ENCODE results near the gene BUB3. TPM values are rescaled to one million over a fixed set of nuclear protein-coding genes. Genes with fewer than 3 reads are reported as not detected.

BUB3 gene
- total and polyA plus RNA-seq, 2 of the 4 experiments (the other 2 are of a cell fraction), result 215 to 384 TPM

DNA sequence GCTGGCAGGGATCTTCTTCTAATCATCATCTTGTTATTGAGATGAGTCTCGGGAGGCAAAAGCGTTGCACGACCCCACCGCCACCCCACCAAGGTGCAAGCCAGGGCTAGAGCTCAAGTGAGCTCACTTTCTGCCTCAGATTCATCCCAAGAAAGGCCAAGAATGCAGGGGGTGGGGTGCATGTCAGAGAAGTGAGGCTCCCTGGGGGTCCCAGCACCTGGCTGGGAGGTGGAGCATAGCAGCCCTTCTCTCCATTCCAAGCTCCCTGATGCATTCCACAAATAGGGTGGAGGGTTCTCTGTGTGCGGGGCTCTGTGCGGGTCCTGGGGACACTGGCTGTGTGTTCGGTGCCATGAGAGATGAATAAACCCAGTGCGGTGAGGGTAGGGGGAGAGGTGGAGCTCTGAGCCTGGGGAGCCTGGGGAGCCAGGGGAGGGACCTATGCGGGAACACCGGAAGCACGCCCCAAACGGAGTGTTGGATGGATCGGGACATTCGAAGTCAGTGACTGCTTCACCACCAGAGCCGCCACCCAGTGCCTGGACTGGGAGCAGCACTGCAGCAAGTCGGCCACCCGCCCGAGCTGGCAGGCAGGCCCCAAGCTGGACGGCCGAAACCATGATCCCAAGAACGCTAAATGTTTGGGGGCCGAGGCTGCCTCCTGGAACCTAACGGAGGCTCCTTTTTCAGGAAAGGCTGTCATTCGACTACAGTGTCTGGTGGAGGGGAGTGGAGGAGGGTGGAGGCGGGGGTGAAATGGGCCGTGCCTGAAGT, 36.4 kb upstream of the BUB3 start (continued):
- TF ChIP-seq, protein P1, sequence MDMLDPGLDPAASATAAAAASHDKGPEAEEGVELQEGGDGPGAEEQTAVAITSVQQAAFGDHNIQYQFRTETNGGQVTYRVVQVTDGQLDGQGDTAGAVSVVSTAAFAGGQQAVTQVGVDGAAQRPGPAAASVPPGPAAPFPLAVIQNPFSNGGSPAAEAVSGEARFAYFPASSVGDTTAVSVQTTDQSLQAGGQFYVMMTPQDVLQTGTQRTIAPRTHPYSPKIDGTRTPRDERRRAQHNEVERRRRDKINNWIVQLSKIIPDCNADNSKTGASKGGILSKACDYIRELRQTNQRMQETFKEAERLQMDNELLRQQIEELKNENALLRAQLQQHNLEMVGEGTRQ (IDR thresholded peaks at IDR 0.05; ENCODE audit: low read depth, low read length), result no peak

DNA sequence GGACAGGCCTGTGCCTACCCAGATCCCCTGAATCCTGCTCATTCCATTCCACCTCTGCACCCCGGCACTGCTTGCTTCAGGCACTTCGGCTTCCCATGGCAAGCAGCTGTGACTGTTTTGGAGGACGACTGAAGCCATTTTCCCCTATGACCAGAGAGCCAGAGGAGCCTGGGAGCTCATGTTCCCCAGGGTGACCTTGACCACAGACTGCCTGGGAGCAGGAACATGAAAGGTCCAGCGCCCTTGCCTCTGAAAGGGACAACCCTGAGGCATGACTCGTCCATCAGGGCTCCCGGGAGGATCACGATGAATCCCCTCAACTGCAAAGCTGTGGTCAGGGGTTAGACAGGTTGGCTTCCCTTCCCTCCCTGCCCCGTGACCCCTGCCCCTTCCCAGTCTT, 35.1 kb upstream of the BUB3 start:
- H3K9me1 ChIP-seq (ENCODE audit: insufficient read depth, low read length), result no peaks in the 10 kb centered on the region
- H3K4me3 ChIP-seq (ENCODE audit: insufficient read depth, low read depth, low read length), result no peak overlapping the region
- ChIA-PET CTCF (no interaction called here), POLR2A (ENCODE audit: unreplicated experiment) (no interaction called here)
- H2AK5ac ChIP-seq (ENCODE audit: low read depth, low read length), result no peak overlapping the region
- intact Hi-C loops (cut with micrococcal nuclease), result no loop called here
- no peaks in the 10 kb centered on the region for H4K20me1 ChIP-seq (ENCODE audit: insufficient read depth, low read length)
- ATAC-seq (ENCODE audit: low read depth), result no peak
- H3K27ac ChIP-seq (ENCODE audit: insufficient read depth, low read length), result no peak overlapping the region
- DNase-seq, result no peak
- in situ Hi-C loops (cut with MboI; ENCODE audit: low sequenced_read_pairs), result no loop called here
- dilution Hi-C loops (cut with HindIII; ENCODE audit: low sequenced_read_pairs, unreplicated experiment), result no loop called here
- H3K56ac ChIP-seq (ENCODE audit: extremely low read depth, insufficient read depth, low read length), result no peak overlapping the region
- no peak overlapping the region for H3K4me2 ChIP-seq (ENCODE audit: low read depth, low read length)
- H3K4ac ChIP-seq (ENCODE audit: low read depth, low read length), result no peak overlapping the region
- WGBS, 2 experiments (ENCODE audit: extremely low coverage in 2 of 2, insufficient read length in 1 of 2), result no CpG with 5 or more reads among the region's 8 CpGs
- no peak overlapping the region for H2AFZ ChIP-seq (replicated peaks; ENCODE audit: low read length, poor library complexity)
- no peaks in the 10 kb centered on the region for H3K79me1 ChIP-seq (ENCODE audit: low read depth in 1 of 2, low read length in 2 of 2)
- H3K18ac ChIP-seq (ENCODE audit: low read depth, low read length), result no peak overlapping the region
- no peak overlapping the region for H3K9ac ChIP-seq (ENCODE audit: low read depth, low read length)
- no peak overlapping the region for H3K14ac ChIP-seq (replicated peaks; ENCODE audit: low read depth, low read length)
- H4K5ac ChIP-seq (ENCODE audit: low read depth, low read length), result no peak overlapping the region
- H4K91ac ChIP-seq (ENCODE audit: insufficient read depth, low read depth, low read length), result no peak overlapping the region
- H3K4me1 ChIP-seq (ENCODE audit: control insufficient read depth, insufficient read depth, low read length), result no peaks in the 10 kb centered on the region
- H2BK15ac ChIP-seq (ENCODE audit: low read depth, low read length), result no peak overlapping the region
- H3K9me3 ChIP-seq (ENCODE audit: control insufficient read depth, insufficient read depth, low read length), result no peaks in the 10 kb centered on the region
- peaks cover 17% of the 10 kb centered on the region; the same call in 1 of the 2 replicates for H3K27me3 ChIP-seq (ENCODE audit: control insufficient read depth, insufficient read depth, low read length)
- no peak overlapping the region for H2BK5ac ChIP-seq (ENCODE audit: low read depth, low read length, poor library complexity, severe bottlenecking)
- no TSS peak for BruUV-seq (replicated peaks)
- H4K8ac ChIP-seq (ENCODE audit: low read depth in 2 of 2, low read length in 2 of 2), result no peak overlapping the region
- H2BK120ac ChIP-seq (ENCODE audit: low read depth, low read length), result no peak overlapping the region
- H3K23ac ChIP-seq (ENCODE audit: low read depth, low read length), result no peak overlapping the region
- no peak overlapping the region for H2AK9ac ChIP-seq (replicated peaks; ENCODE audit: low read depth, low read length, poor library complexity)
- no peak overlapping the region for H2BK20ac ChIP-seq (ENCODE audit: low read depth, low read length)
- H3K36me3 ChIP-seq (ENCODE audit: control insufficient read depth, insufficient read depth, low read length), result no peaks in the 10 kb centered on the region
- TF ChIP-seq SMC3 (IDR thresholded peaks at IDR 0.05; ENCODE audit: low read depth, low read length) (no peak), RCOR1 (IDR thresholded peaks at IDR 0.05; ENCODE audit: insufficient replicate concordance, low read length) (no peak), CTCF (conservative IDR thresholded peaks at IDR 0.05; ENCODE audit: low read depth, low read length) (no peak), MXI1 (IDR thresholded peaks at IDR 0.05; ENCODE audit: borderline replicate concordance, low read depth, low read length) (no peak), NFE2L2 (IDR thresholded peaks at IDR 0.05; ENCODE audit: low read depth, low read length) (no peak), RAD21 (IDR thresholded peaks at IDR 0.05; ENCODE audit: low read length) (no peak), MAFK (IDR thresholded peaks at IDR 0.05; ENCODE audit: low read depth, low read length) (no peak), ELK1 (IDR thresholded peaks at IDR 0.05; ENCODE audit: borderline replicate concordance, low read depth, low read length) (no peak), BHLHE40 (IDR thresholded peaks at IDR 0.05; ENCODE audit: low read depth, low read length) (no peak), FOS (IDR thresholded peaks at IDR 0.05; ENCODE audit: low read depth, low read length) (no peak), POLR2A (IDR thresholded peaks at IDR 0.05; ENCODE audit: low read depth, low read length) (no peak)
- TF ChIP-seq, protein P1 (IDR thresholded peaks at IDR 0.05; ENCODE audit: low read depth, low read length), result no peak

Data from IMR-90 (cell line).